ENCODE measurements around the gene PODN.
A peak's percentile ranks its signal among the peaks of the same experiment; 100 is the strongest.

The PODN gene

GRCh38 chr1:53066891-53067738, 5.1 kb downstream of the PODN start:
- Mint-ChIP-seq H3K4me3 (no peak overlapping the region), H3K27ac (peak overlapping the region in 1 of 2 donors; percentile 12), H3K4me1 (peaks cover 19% of the 10 kb centered on the region), H3K9me3 (no peaks in the 10 kb centered on the region), H3K27me3 (peaks cover 38% of the 10 kb centered on the region)
- ATAC-seq (no peak), DNase-seq (no peak)

- DNase-seq (no peak), ATAC-seq (no peak)
- H3K9me3 Mint-ChIP-seq, result no peaks in the 10 kb centered on the region
- H3K4me3 Mint-ChIP-seq, result no peak overlapping the region
- peaks cover 31% of the 10 kb centered on the region for H3K27me3 Mint-ChIP-seq
- H3K4me1 Mint-ChIP-seq, result peaks cover 12% of the 10 kb centered on the region
- H3K27ac Mint-ChIP-seq, result peak overlapping the region in 1 of 2 donors; percentile 85
These were observed 5.9 kb downstream of the PODN start for GRCh38 chr1:53067886-53068285.

- Mint-ChIP-seq H3K27me3 (peaks cover 24% of the 10 kb centered on the region), H3K4me1 (peaks cover 6% of the 10 kb centered on the region), H3K27ac (no peak overlapping the region), H3K4me3 (no peak overlapping the region), H3K9me3 (no peaks in the 10 kb centered on the region)
- ATAC-seq (no peak), DNase-seq (no peak)
These were observed 6.5 kb downstream of the PODN start for GRCh38 chr1:53068314-53069099.

GRCh38 chr1:53069265-53069662, 7.3 kb downstream of the PODN start:
- H3K9me3 Mint-ChIP-seq, result no peaks in the 10 kb centered on the region
- H3K4me1 Mint-ChIP-seq, result no peaks in the 10 kb centered on the region
- H3K4me3 Mint-ChIP-seq, result no peak overlapping the region
- ATAC-seq (no peak), DNase-seq (no peak)
- H3K27me3 Mint-ChIP-seq, result peaks cover 17% of the 10 kb centered on the region
- H3K27ac Mint-ChIP-seq, result no peak overlapping the region

GRCh38 chr1:53069663-53070327, 7.8 kb downstream of the PODN start:
- DNase-seq, result no peak
- Mint-ChIP-seq H3K27ac (no peak overlapping the region), H3K4me1 (no peaks in the 10 kb centered on the region), H3K4me3 (no peak overlapping the region), H3K27me3 (peaks cover 12% of the 10 kb centered on the region), H3K9me3 (no peaks in the 10 kb centered on the region)
- ATAC-seq, result peak; percentile 26

- Mint-ChIP-seq H3K4me3 (no peak overlapping the region), H3K4me1 (no peaks in the 10 kb centered on the region), H3K9me3 (no peaks in the 10 kb centered on the region), H3K27ac (no peak overlapping the region), H3K27me3 (peaks cover 3% of the 10 kb centered on the region)
- ATAC-seq, result no peak
- peak in 1 of 2 donors; percentile 2 for DNase-seq
These were observed 8.6 kb downstream of the PODN start for GRCh38 chr1:53070621-53071020.

GRCh38 chr1:53071167-53071865, 9.3 kb downstream of the PODN start:
- ATAC-seq (no peak), DNase-seq (peak in 1 of 2 donors; percentile 6)
- H3K27ac Mint-ChIP-seq, result peak overlapping the region in 1 of 2 donors; percentile 65
- no peak overlapping the region for H3K4me3 Mint-ChIP-seq
- no peaks in the 10 kb centered on the region for H3K27me3 Mint-ChIP-seq
- no peaks in the 10 kb centered on the region for H3K4me1 Mint-ChIP-seq
- H3K9me3 Mint-ChIP-seq, result no peaks in the 10 kb centered on the region

- Mint-ChIP-seq H3K27me3 (no peaks in the 10 kb centered on the region), H3K9me3 (no peaks in the 10 kb centered on the region), H3K27ac (no peak overlapping the region), H3K4me1 (no peaks in the 10 kb centered on the region), H3K4me3 (no peak overlapping the region)
- DNase-seq (no peak), ATAC-seq (no peak)
These were observed 9.9 kb downstream of the PODN start for GRCh38 chr1:53071915-53072314.

GRCh38 chr1:53073287-53073686, 11.3 kb downstream of the PODN start:
- DNase-seq (no peak), ATAC-seq (no peak)
- Mint-ChIP-seq H3K27me3 (no peaks in the 10 kb centered on the region), H3K27ac (no peak overlapping the region), H3K9me3 (no peaks in the 10 kb centered on the region), H3K4me3 (no peak overlapping the region), H3K4me1 (no peaks in the 10 kb centered on the region)

- Mint-ChIP-seq H3K9me3 (no peaks in the 10 kb centered on the region), H3K27me3 (no peaks in the 10 kb centered on the region), H3K4me1 (no peaks in the 10 kb centered on the region), H3K27ac (no peak overlapping the region), H3K4me3 (no peak overlapping the region)
- DNase-seq (no peak), ATAC-seq (no peak)
These were observed 11.9 kb downstream of the PODN start for GRCh38 chr1:53073868-53074311.

GRCh38 chr1:53074313-53075154, 12.5 kb downstream of the PODN start:
- Mint-ChIP-seq H3K4me1 (no peaks in the 10 kb centered on the region), H3K9me3 (no peaks in the 10 kb centered on the region), H3K27me3 (no peaks in the 10 kb centered on the region), H3K4me3 (no peak overlapping the region), H3K27ac (no peak overlapping the region)
- ATAC-seq (no peak), DNase-seq (no peak)

- DNase-seq, result no peak
- Mint-ChIP-seq H3K4me3 (no peak overlapping the region), H3K4me1 (no peaks in the 10 kb centered on the region), H3K27ac (peak overlapping the region in 1 of 2 donors; percentile 84), H3K27me3 (no peaks in the 10 kb centered on the region), H3K9me3 (no peaks in the 10 kb centered on the region)
- no peak for ATAC-seq
These were observed 13.2 kb downstream of the PODN start for GRCh38 chr1:53075206-53075605.

GRCh38 chr1:53075761-53076163, 13.7 kb downstream of the PODN start:
- H3K27ac Mint-ChIP-seq, result no peak overlapping the region
- ATAC-seq (no peak), DNase-seq (no peak)
- H3K9me3 Mint-ChIP-seq, result no peaks in the 10 kb centered on the region
- H3K27me3 Mint-ChIP-seq, result no peaks in the 10 kb centered on the region
- H3K4me3 Mint-ChIP-seq, result no peak overlapping the region
- no peaks in the 10 kb centered on the region for H3K4me1 Mint-ChIP-seq

GRCh38 chr1:53076165-53076564, 14.2 kb downstream of the PODN start:
- ATAC-seq, result peak; percentile 11
- no peak overlapping the region for H3K27ac Mint-ChIP-seq

More at GRCh38 chr1:53076165-53076564, 14.2 kb downstream of the PODN start:
- no peaks in the 10 kb centered on the region for H3K9me3 Mint-ChIP-seq
- no peak overlapping the region for H3K4me3 Mint-ChIP-seq
- no peaks in the 10 kb centered on the region for H3K4me1 Mint-ChIP-seq
- no peak for DNase-seq
- H3K27me3 Mint-ChIP-seq, result no peaks in the 10 kb centered on the region
